RWPE1 (cell line): ENCODE data around the gene NACC2.
"Not testable (repeated sequence)": the region's sequence is repeated elsewhere in the genome, so short reads cannot be mapped to it uniquely, and the experiment has no call there.

Experiments
- CTCF ChIA-PET: fragments of 350-600 bp; sonication (Branson Sonifier 250); formaldehyde crosslinking; extraction: SDS; loops from one replicate; lab custom pipeline; 2021; lab: Yijun Ruan, JAX
- POLR2A ChIA-PET: fragments of 400-600 bp; formaldehyde crosslinking; extraction: SDS; loops from one replicate; lab custom pipeline; 2020; ENCODE audit warnings: antibody characterized with exemption; ENCODE audit not compliant: low non-redundant PET; lab: Yijun Ruan, JAX
- DNase-seq: peaks from one replicate; pipeline ENCODE4 v3.0.0; 2012; ENCODE audit warnings: low spot score
- H3K27ac ChIP-seq: fragments of 450-650 bp; 2 replicates; pipeline ENCODE4 v1.5.1; 2017
- CTCF ChIP-seq: fragments of 450-650 bp; conservative IDR thresholded peaks from 2 replicates; pipeline ENCODE4 v1.5.1; 2017; ENCODE audit warnings: low read depth, mild to moderate bottlenecking

The NACC2 gene

GRCh38 chr9:136104916-136105315 lies 9.8 kb upstream of the NACC2 start:
- CTCF ChIA-PET, result no interaction called here
- H3K27ac ChIP-seq, result peak overlapping the region; percentile 97
- no peak for DNase-seq
- no peak for TF ChIP-seq CTCF
- POLR2A ChIA-PET, result no interaction called here

- POLR2A ChIA-PET, result interaction anchor here (0.8 kb wide), 1 partner anchor 9 kb away, joined by 3 read pairs; no protein-coding TSS in a partner anchor
- TF ChIP-seq CTCF, result no peak
- no peak for DNase-seq
- H3K27ac ChIP-seq, result peak overlapping the region; percentile 97
- CTCF ChIA-PET, result no interaction called here
Measured at GRCh38 chr9:136104488-136104800, 9.4 kb upstream of the NACC2 start.

GRCh38 chr9:136103651-136104487 lies 8.8 kb upstream of the NACC2 start:
- H3K27ac ChIP-seq, result peak overlapping the region; percentile 97
- no peak for DNase-seq
- ChIA-PET POLR2A (interaction anchor here (0.8 to 1.1 kb wide), 2 partner anchors 8 to 14 kb away, joined by 3 to 4 read pairs; no protein-coding TSS in a partner anchor), CTCF (no interaction called here)
- TF ChIP-seq CTCF, result no peak

- H3K27ac ChIP-seq, POLR2A ChIA-PET, DNase-seq: not testable (repeated sequence)
- CTCF ChIA-PET, result interaction anchor here (0.6 to 0.7 kb wide), 3 partner anchors 42 to 53 kb away, joined by 3 read pairs; no protein-coding TSS in a partner anchor
Measured at GRCh38 chr9:136101615-136102074, 6.6 kb upstream of the NACC2 start.

- ChIA-PET POLR2A (interaction anchor here (0.6 kb wide), 1 partner anchor 16 kb away, joined by 4 read pairs; no protein-coding TSS in a partner anchor), CTCF (interaction anchor here (0.6 to 0.7 kb wide), 3 partner anchors 43 to 944 kb away, joined by 3 to 4 read pairs (median 3); no protein-coding TSS in a partner anchor)
- no peak overlapping the region for H3K27ac ChIP-seq
- no peak for TF ChIP-seq CTCF
- DNase-seq, result no peak
Measured at GRCh38 chr9:136100700-136101614, 5.9 kb upstream of the NACC2 start.

GRCh38 chr9:136099542-136099941 lies 4.5 kb upstream of the NACC2 start:
- H3K27ac ChIP-seq, result no peak overlapping the region
- TF ChIP-seq CTCF, result no peak
- no peak for DNase-seq
- ChIA-PET POLR2A (no interaction called here), CTCF (no interaction called here)
